AG04450 (cell line): ENCODE data around the gene LAIR1. TPM values are rescaled to one million over a fixed set of nuclear protein-coding genes. Genes with fewer than 3 reads are reported as not detected.

Experiments
- CTCF ChIA-PET: fragments of 300-600, 350-600 bp; formaldehyde crosslinking; extraction: SDS; loops from one replicate; lab custom pipeline; 2022; ENCODE audit warnings: antibody characterized with exemption, inconsistent platforms; lab: Charles Lee
- POLR2A ChIA-PET: fragments of 350-600 bp; formaldehyde crosslinking; extraction: SDS; loops from one replicate; lab custom pipeline; 2021; ENCODE audit warnings: antibody characterized with exemption, inconsistent platforms; lab: Yijun Ruan, JAX
- DNase-seq: peaks from one replicate; pipeline ENCODE4 v3.0.0-alpha.2; 2011; ENCODE audit warnings: low read depth, low spot score
- H3K27ac ChIP-seq: one replicate; pipeline ENCODE4 v1.5.1; 2012; ENCODE audit warnings: low read depth, low read length, control low read depth
- H3K27me3 ChIP-seq: one replicate; pipeline ENCODE4 v1.6.0; 2012; ENCODE audit warnings: low read length; ENCODE audit not compliant: control insufficient read depth, insufficient read depth
- H3K4me3 ChIP-seq: 2 replicates; pipeline ENCODE4 v1.5.1; 2011; ENCODE audit warnings: mild to moderate bottlenecking, low read depth, low read length, control low read depth
- H3K9me3 ChIP-seq: 2 replicates; pipeline ENCODE4 v1.5.1; 2012; ENCODE audit warnings: low read length; ENCODE audit not compliant: control insufficient read depth, insufficient read depth
- CTCF ChIP-seq: IDR thresholded peaks from 2 replicates; pipeline ENCODE4 v1.5.1; 2011; ENCODE audit warnings: low read depth, low read length, control low read depth, inconsistent platforms
- polyA minus RNA-seq: library from RNA; depleted of rRNA, polyadenylated mRNA; stranded (reverse); fragments of >200 nt; gene quantifications from 2 replicates; pipeline ENCODE4 v1.2.3, GENCODE V29; 2011; rRNA and poly(A)+ RNA removed
- polyA plus RNA-seq: library from polyadenylated mRNA; depleted of rRNA; stranded (reverse); fragments of >200 nt; gene quantifications from 2 replicates; pipeline ENCODE4 v1.2.3, GENCODE V29; 2011; rRNA removed

LAIR1 gene, protein sequence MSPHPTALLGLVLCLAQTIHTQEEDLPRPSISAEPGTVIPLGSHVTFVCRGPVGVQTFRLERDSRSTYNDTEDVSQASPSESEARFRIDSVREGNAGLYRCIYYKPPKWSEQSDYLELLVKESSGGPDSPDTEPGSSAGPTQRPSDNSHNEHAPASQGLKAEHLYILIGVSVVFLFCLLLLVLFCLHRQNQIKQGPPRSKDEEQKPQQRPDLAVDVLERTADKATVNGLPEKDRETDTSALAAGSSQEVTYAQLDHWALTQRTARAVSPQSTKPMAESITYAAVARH
- polyA plus RNA-seq (not detected in 2 replicates), polyA minus RNA-seq (not detected in 2 replicates)

- CTCF ChIA-PET, result interaction anchor here (1.2 kb wide), 1 partner anchor 25 kb away, joined by 3 read pairs; no protein-coding TSS in a partner anchor
- POLR2A ChIA-PET, result no interaction called here
- Histone ChIP-seq H3K27me3 (no peaks in the 10 kb centered on the region), H3K9me3 (peaks cover 18% of the 10 kb centered on the region; the same call in 1 of the 2 replicates), H3K4me3 (no peak within 1 kb of the TSS), H3K27ac (no peak within 1 kb of the TSS)
- no peak for DNase-seq
- no peak for TF ChIP-seq CTCF
Observed at GRCh38 chr19:54364775-54365257, at the start of gene LAIR1. TSS of gene LAIR1 (minus strand) at chr19:54364931. CDS start at chr19:54364804, 127 bp downstream.

GRCh38 chr19:54414156-54414555 is 49.4 kb upstream of the LAIR1 start:
- Histone ChIP-seq H3K4me3 (no peak overlapping the region), H3K27me3 (peaks cover 26% of the 10 kb centered on the region), H3K27ac (no peak overlapping the region), H3K9me3 (peaks cover 11% of the 10 kb centered on the region)
- no peak for DNase-seq
- TF ChIP-seq CTCF, result no peak
- POLR2A ChIA-PET, result no interaction called here
- CTCF ChIA-PET, result no interaction called here

- peaks cover 24% of the 10 kb centered on the region for H3K27me3 ChIP-seq
- TF ChIP-seq CTCF, result no peak
- no peak overlapping the region for H3K4me3 ChIP-seq
- no peak overlapping the region for H3K27ac ChIP-seq
- peaks cover 13% of the 10 kb centered on the region for H3K9me3 ChIP-seq
- ChIA-PET CTCF (no interaction called here), POLR2A (no interaction called here)
- no peak for DNase-seq
Observed at GRCh38 chr19:54412877-54413276, 48.1 kb upstream of the LAIR1 start.

GRCh38 chr19:54411033-54411432 is 46.3 kb upstream of the LAIR1 start:
- Histone ChIP-seq H3K27ac (no peak overlapping the region), H3K27me3 (peaks cover 11% of the 10 kb centered on the region), H3K9me3 (peaks cover 22% of the 10 kb centered on the region), H3K4me3 (no peak overlapping the region)
- no peak for TF ChIP-seq CTCF
- no peak for DNase-seq
- CTCF ChIA-PET, result interaction anchor here (1.6 kb wide), 1 partner anchor 20 kb away, joined by 6 read pairs; no protein-coding TSS in a partner anchor
- POLR2A ChIA-PET, result no interaction called here

DNA sequence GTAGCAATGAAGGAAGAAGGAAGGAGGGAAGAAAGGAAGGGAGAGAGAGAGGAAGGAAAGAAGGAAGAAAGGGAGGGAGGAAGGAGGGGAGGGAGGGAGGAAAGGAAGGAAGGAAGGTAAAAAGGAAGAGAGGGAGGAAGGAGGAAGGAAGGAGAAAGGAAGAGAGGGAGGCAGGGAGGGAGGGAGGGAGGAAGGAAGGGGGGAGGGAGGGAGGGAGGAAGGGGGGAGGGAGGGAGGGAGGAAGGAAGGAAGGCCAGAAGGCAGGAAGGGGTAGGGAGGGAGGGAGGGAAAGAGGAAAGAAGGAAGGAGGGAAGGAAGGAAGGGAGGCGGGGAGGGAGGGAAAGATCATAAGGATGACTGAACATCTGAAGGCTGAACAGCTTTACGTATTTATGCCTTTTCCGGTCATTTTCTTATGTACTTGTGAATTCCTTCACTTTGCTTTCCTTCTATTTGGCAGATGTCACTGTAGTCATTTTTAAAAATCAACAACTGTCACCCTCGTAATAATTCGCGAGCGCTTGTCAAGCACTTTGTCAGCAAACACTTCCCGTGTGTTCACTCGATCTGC is 43.8 kb upstream of the LAIR1 start:
- Histone ChIP-seq H3K27me3 (no peaks in the 10 kb centered on the region), H3K9me3 (peaks cover 22% of the 10 kb centered on the region), H3K4me3 (no peak overlapping the region), H3K27ac (no peak overlapping the region)
- ChIA-PET POLR2A (no interaction called here), CTCF (no interaction called here)
- DNase-seq, result no peak
- TF ChIP-seq CTCF, result no peak
